22Rv1 (cell line): Measurements from ENCODE around the gene NUAK1.

Experiments used
- ZFX ChIP-seq: fragments of 450-650 bp; IDR thresholded peaks from 2 replicates; pipeline ENCODE4 v1.6.1; 2017; ENCODE audit warnings: antibody characterized with exemption, borderline replicate concordance
- TF ChIP-seq, protein P1 (sequence below): fragments of 450-650 bp; IDR thresholded peaks from 2 replicates; pipeline ENCODE4 v1.5.1; 2017; ENCODE audit warnings: mild to moderate bottlenecking

DNA sequence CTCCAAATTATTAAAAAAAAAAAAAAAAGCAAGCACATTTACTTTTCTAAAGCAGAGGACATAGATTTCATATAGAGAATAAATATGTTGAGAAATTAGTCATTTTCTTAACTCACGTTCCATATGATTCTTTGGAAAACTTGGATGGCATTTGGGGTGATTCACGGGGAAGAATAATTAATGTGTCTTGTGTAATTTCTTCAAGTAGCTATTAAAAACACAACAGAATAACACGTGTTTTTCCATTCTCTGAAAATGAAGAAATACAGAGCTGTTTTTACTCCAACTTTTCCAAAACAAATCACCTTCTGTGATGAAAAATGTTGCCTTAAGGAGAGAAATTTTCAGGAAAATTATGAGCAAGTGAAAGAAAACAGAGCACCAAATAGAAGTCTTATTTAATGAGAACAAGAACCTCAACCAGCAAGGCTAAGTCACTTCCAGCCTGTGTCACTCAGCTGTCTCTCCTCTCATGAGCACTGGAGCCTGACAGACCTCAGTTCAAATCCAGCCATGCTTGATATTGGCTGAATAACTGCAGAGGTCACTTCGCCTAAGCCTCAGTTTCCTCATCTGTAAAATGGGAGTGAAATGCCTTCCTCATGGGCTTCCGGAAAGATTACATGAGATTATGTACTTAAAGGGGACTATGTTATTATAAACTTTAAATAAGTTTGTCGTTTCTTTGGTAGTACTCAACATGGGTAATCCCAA is 42.8 kb upstream of the NUAK1 start:
- TF ChIP-seq, protein P1, sequence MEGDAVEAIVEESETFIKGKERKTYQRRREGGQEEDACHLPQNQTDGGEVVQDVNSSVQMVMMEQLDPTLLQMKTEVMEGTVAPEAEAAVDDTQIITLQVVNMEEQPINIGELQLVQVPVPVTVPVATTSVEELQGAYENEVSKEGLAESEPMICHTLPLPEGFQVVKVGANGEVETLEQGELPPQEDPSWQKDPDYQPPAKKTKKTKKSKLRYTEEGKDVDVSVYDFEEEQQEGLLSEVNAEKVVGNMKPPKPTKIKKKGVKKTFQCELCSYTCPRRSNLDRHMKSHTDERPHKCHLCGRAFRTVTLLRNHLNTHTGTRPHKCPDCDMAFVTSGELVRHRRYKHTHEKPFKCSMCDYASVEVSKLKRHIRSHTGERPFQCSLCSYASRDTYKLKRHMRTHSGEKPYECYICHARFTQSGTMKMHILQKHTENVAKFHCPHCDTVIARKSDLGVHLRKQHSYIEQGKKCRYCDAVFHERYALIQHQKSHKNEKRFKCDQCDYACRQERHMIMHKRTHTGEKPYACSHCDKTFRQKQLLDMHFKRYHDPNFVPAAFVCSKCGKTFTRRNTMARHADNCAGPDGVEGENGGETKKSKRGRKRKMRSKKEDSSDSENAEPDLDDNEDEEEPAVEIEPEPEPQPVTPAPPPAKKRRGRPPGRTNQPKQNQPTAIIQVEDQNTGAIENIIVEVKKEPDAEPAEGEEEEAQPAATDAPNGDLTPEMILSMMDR, result no peak
- TF ChIP-seq ZFX, result no peak
